Fibroblast of upper back skin (primary cell): Measurements from ENCODE around the gene SLC7A14.

Source experiments
- DNase-seq: peaks from one replicate; pipeline ENCODE4 v3.0.0-alpha.2; 2013

SLC7A14 gene

DNA sequence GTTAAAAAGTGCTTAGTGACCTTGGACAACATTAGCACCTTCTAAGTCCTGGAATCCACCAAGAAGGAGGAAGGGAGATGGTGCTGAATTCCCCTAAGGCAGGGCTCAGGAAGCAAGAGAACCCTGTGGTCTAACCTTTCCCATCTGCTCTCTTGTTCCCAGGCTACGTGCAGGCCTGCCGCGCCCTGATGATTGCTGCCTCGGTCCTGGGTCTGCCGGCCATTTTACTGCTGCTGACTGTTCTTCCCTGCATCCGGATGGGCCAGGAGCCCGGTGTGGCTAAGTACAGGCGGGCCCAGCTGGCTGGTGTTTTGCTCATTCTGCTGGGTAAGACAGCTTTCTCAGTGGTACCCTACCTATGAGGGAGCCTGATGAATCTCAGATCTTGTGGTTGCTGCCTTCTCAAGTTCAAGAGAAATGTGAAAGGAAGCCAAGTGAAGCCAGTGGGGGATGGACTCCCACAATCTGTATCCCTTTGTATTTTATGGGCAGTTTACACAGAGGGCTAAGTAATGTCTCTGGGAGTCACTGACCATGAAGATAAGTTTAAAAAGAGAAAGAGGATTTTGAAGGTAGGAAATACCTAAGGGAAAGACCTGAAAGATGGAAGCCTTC is 162.8 kb downstream of the SLC7A14 start:
- no peak for DNase-seq

- DNase-seq = no peak
Measured at GRCh38 chr3:170421758-170422157, 164.1 kb downstream of the SLC7A14 start.

DNA sequence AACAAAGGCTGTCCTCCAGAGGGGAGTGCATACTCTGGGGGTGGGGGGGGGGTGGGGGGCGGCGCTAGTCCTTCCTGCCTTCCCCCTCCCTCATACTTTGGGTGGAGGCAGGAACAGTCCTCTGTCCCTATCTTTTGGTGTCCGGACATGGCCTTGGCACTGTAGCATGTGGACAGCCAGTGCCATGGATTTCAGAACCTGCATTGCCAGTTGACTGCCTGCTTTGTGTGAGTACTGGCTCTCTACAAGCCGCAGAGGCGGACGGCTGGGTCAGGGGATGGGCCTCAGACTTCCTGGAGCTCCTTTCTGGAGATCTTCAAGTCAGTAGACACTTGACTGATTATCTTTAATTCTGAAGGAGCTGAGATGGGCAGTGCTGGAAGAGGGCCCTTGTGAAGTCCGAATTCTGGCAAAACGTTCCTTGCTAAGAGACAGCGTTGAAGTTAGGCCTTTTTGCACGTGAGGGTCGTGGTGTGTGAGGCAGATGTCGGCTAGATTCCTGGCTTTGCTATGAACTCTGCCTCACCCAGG is 164.7 kb downstream of the SLC7A14 start:
- DNase-seq = peak; percentile 39

GRCh38 chr3:170420307-170420821 is 165.5 kb downstream of the SLC7A14 start:
- DNase-seq = peak; percentile 50

GRCh38 chr3:170419557-170420087 is 166.3 kb downstream of the SLC7A14 start:
- DNase-seq = peak; percentile 43

DNA sequence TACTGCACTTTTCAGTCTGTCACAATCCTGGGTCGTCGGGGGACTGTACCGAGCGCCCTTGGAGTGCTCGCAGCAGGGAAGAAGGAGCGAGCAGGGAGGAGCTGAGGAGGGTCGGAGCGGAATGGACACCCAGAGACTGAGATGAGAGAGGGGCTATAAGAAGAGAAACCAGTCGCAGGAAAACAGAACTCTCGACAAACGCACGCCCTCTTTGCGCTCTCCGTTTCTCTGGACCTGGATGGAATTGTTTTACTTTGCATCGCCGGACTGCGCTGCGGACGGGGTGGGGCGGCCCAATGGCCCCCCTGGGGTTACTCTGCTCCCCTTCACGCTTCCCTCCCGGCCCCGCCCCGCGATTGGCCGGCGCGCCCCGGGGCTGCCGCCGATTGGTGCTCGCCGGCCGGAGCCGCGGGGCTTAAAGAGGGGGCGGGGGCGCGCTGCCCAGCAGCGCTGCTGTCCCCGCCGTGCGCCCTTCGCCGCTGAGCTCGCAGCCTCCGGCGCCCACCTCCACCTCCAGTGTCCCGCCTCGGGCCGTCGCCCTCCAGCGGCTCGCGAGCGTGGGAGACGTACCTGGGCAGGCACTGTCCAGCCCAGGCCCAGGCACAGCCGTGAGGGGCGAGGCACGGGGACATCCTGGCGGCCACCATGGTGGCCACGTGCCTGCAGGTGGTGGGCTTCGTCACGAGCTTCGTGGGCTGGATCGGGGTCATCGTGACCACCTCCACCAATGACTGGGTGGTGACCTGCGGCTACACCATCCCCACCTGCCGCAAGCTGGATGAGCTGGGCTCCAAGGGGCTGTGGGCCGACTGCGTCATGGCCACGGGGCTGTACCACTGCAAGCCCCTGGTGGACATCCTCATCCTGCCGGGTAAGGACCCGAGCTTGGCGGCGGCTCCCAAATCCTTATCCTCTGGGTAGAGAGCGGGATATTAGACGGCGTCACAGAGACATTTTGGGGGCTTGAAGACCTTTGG is 167.2 kb downstream of the SLC7A14 start, which contains the start of gene CLDN11:
Gene CLDN11 (plus strand): TSS at position 447 of the 977 bp plus-strand sequence. CDS start 199 bp downstream, at position 646.
- peak; percentile 77 for DNase-seq

GRCh38 chr3:170417090-170417489 is 168.8 kb downstream of the SLC7A14 start:
- no peak for DNase-seq

DNA sequence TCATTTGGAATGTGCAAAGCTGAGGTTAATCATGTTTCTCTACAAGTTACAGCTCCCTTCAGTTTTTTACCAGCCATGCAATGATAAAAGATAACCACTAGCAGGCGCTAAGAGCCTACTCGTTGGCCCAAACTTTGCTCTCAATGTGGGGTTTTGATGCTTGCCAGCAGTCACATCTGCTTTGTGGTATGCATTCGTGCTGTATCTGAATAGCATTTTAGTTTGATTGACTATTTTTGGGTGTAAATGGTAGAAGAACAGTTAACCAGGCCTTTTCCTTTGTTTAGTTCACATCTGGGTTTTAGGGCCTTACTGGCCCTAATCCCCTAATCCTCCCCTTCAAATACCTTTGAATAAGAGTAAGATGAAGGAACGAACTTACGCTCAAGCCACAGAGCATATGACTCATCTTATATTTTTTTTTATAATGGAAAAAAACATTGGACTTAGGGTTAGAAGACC is 171.6 kb downstream of the SLC7A14 start:
- DNase-seq = peak; percentile 95

DNA sequence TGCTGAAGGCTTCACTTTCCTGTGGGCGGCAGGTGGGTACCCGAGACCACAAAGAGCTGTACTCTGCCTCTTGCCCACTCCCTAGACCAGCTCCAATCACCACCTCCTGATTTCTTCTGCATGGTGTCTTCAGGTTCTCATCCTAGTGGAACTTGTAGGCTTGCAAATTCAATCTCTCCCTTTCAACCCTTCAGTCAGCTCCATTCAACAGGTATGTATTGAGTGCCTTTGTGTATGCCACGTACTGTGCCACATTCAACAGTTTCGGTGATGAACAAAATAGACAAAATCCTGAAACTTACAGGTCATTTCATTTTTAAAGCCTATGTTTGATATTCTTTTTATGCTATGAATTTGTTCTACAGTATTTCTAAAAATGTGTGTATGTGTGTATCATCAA is 172.6 kb downstream of the SLC7A14 start:
- no peak for DNase-seq

DNA sequence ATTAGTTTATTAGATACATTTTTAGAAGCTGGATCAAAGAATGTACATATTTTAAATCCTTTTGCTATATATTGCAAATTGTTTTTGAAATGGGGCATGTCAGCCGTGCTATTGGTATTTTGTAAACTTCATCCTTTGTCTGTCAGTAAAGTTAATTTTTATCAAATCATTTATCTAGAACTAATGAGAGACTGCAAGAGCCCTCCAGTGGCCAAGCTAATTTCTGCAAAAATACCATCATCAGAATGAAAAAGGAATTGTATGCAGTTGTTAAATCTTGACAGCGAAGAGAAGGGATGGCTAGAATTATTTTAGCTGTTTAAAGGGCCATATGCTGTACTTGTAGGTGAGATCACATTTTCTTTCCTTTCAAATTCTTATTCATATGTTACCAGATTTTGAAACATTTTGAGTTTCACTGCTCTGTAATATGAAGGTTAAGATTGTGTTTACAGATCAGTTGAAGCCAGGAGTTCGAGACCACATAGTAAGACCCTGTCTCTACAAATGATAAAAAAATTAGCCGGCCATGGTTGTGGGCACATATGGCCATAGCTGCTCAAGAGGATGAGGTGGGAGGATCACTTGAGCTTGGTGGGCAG is 175.3 kb downstream of the SLC7A14 start:
- DNase-seq = peak; percentile 32
